Measurements from ENCODE around the gene SYT12. TPM values are rescaled to one million over a fixed set of nuclear protein-coding genes. Genes with fewer than 3 reads are reported as not detected.
A peak's percentile ranks its signal among the peaks of the same experiment; 100 is the strongest.

The SYT12 gene
- total and polyA plus RNA-seq, 10 donors: 0.02 to 0.13 (median 0.05) TPM; not detected in 7

GRCh38 chr11:67054346-67054835 is 31.5 kb downstream of the SYT12 start:
- Histone ChIP-seq H3K4me3 (no peak overlapping the region), H3K4me1 (peaks cover 8 to 40% (median 28%) of the 10 kb centered on the region in 6 donors), H3K36me3 (no peaks in the 10 kb centered on the region), H3K27me3 (replicated peaks in 1 of 7) (peaks cover 0 to 65% (median 13%) of the 10 kb centered on the region in 7 donors), H3K27ac (no peak overlapping the region), H3K9me3 (no peaks in the 10 kb centered on the region)
- WGBS, 5 donors: 62 to 76% (median 72%) methylated on average over 9 of the region's 9 CpGs
- intact Hi-C loops (cut with DNase I; ENCODE audit: low total_unique reads): no loop called here
- no peak for TF ChIP-seq POLR2AphosphoS5 (IDR thresholded peaks at IDR 0.05)
- TF ChIP-seq CTCF (IDR thresholded peaks at IDR 0.05 in 8 of 11, conservative IDR thresholded peaks at IDR 0.05 in 3 of 11): no peak
- TF ChIP-seq POLR2A (IDR thresholded peaks at IDR 0.05): no peak
- DNase-seq: no peak

- peak; percentile 80 for DNase-seq
- no peak overlapping the region for H3K4me3 ChIP-seq
- H3K27ac ChIP-seq: no peak overlapping the region
- H3K27me3 ChIP-seq (replicated peaks in 1 of 7): peaks cover 0 to 65% (median 13%) of the 10 kb centered on the region in 7 donors
- no peak for TF ChIP-seq CTCF (IDR thresholded peaks at IDR 0.05 in 8 of 11, conservative IDR thresholded peaks at IDR 0.05 in 3 of 11)
- TF ChIP-seq POLR2AphosphoS5 (IDR thresholded peaks at IDR 0.05): peak in 2 of 3 donors; percentile 27 to 59
- TF ChIP-seq POLR2A (IDR thresholded peaks at IDR 0.05): no peak
- peaks cover 8 to 45% (median 30%) of the 10 kb centered on the region in 6 donors for H3K4me1 ChIP-seq
- 53 to 73% (median 58%) methylated on average over 4 to 10 of the region's 10 CpGs for WGBS, 5 donors
- no peaks in the 10 kb centered on the region for H3K36me3 ChIP-seq
- intact Hi-C loops (cut with DNase I; ENCODE audit: low total_unique reads): no loop called here
- H3K9me3 ChIP-seq: no peaks in the 10 kb centered on the region
Observed at GRCh38 chr11:67054836-67055523, 32.0 kb downstream of the SYT12 start.

GRCh38 chr11:67055812-67056211 is 32.9 kb downstream of the SYT12 start:
- DNase-seq: no peak
- no peak overlapping the region for H3K27ac ChIP-seq
- peaks cover 0 to 62% (median 13%) of the 10 kb centered on the region in 7 donors for H3K27me3 ChIP-seq (replicated peaks in 1 of 7)
- H3K36me3 ChIP-seq: no peaks in the 10 kb centered on the region
- no peaks in the 10 kb centered on the region for H3K9me3 ChIP-seq
- TF ChIP-seq CTCF (IDR thresholded peaks at IDR 0.05 in 8 of 11, conservative IDR thresholded peaks at IDR 0.05 in 3 of 11) (no peak), POLR2AphosphoS5 (IDR thresholded peaks at IDR 0.05) (no peak), POLR2A (IDR thresholded peaks at IDR 0.05) (no peak)
- 35 to 48% (median 41%) methylated on average over 16 to 17 of the region's 17 CpGs for WGBS, 5 donors
- H3K4me3 ChIP-seq: peak overlapping the region in 3 of 8 donors; percentile 44 to 70 (median 46)
- intact Hi-C loops (cut with DNase I; ENCODE audit: low total_unique reads): no loop called here
- peaks cover 8 to 48% (median 32%) of the 10 kb centered on the region in 6 donors for H3K4me1 ChIP-seq
